GM18867 (cell line): ENCODE results near the gene ENTHD1.

Source experiments
- ATAC-seq: cut with Tn5 transposase; IDR thresholded peaks from one replicate; pipeline ENCODE4 v1.9.1; 2021; ENCODE audit warnings: mild to moderate bottlenecking, moderate library complexity; ENCODE audit not compliant: unreplicated experiment

The ENTHD1 gene, protein sequence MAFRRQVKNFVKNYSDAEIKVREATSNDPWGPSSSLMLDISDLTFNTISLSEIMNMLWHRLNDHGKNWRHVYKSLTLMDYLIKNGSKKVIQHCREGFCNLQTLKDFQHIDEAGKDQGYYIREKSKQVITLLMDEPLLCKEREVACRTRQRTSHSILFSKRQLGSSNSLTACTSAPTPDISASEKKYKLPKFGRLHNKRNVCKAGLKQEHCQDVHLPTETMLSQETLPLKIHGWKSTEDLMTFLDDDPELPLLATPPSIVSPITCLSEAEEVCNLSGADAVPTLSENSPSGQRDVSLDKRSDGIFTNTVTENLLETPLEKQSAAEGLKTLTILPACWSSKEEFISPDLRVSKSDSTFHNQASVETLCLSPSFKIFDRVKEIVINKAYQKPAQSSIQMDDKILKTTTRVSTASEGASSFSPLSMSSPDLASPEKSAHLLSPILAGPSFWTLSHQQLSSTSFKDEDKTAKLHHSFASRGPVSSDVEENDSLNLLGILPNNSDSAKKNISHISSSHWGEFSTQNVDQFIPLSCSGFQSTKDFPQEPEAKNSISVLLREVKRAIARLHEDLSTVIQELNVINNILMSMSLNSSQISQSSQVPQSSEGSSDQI

DNA sequence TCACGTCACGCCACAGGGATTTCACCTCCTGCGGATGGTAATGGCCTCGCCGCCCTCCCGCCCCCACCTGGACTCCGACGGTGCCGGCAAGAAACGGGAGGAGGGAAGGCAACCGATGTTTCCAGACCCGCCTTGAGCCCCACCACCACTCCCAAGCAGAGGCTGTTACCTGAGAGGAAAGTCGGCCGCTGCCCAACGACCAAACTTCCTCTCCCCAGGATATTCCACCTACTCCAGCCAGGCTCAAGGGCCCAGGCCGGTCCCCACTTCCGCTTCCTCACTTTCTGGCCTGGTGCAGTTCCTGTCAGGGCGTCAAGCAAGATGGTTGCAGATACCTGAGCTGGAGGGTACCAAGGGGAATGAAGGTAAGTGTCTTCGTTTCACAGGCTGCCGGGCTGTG is at the start of gene ENTHD1:
TSS of gene ENTHD1 (minus strand) at position 235 of the 400 bp plus-strand sequence. CDS start 6,012 bp downstream, outside the sequence.
- ATAC-seq = no peak

GRCh38 chr22:39943337-39943736 is 49.8 kb upstream of the ENTHD1 start:
- ATAC-seq = no peak

DNA sequence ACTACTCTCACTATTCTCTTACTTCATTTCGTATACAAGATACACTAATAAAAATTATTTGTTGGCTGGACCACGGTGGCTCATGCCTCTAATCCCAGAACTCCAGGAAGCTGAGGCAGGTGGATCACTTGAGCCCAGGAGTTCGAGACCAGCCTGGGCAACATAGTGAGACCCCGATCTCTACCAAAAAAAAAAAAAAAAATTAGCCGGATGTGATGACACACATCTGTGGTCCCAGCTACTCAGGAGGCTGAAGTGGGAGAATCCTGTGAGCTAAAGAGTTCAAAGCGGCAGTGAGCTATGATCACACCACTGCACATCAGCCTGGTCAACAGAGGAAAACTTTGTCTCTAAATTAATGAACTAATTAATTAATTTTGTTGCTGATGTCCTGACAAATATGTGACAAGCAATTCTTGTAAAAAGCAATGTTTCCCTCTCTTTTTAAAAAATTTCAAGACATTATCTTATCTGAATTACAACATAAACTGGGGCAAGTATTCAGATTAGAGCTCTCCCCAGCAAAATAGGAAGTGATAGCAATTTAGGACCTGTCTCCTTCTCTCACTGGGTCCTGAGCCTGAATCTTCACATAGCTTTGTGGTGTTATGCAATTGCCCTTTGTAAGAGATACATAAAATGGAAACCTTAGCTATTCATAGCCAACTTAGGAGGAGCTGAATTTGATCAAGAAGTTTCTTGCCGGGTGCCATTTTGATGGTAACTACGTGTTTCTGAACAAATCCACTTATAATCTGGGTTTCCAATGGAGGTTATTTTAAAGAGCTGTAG is 49.1 kb upstream of the ENTHD1 start:
- no peak for ATAC-seq

- no peak for ATAC-seq
Observed at GRCh38 chr22:39941601-39942000, 48.0 kb upstream of the ENTHD1 start.

DNA sequence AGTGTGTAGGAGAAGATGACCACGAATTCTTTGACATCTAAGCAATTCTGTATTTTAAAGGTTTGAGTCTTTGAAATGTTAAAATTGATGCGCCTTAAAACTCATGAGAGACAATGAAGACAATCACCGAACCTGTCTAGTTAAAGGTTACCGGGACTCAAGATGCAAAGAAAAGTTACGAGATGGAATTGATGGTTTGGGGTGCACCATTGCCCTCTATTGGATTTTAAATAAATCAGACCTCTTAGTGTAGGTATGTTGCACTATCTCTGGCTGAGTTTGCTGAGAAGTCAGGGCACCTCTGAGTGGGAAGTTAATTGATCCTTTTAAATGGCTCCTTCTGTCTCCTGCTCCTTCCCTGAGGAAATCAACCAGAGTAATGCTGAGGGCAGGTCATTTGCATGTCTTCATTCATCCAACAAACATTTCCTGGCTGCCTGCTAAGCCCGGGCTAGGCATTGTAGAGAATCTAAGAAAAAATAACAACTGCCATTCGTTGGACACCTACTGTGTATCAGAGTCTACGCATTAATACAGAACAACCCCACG is 47.3 kb upstream of the ENTHD1 start:
- no peak for ATAC-seq

- no peak for ATAC-seq
Observed at GRCh38 chr22:39939830-39940229, 46.3 kb upstream of the ENTHD1 start.

- ATAC-seq = no peak
Observed at GRCh38 chr22:39938509-39939111, 45.0 kb upstream of the ENTHD1 start.

DNA sequence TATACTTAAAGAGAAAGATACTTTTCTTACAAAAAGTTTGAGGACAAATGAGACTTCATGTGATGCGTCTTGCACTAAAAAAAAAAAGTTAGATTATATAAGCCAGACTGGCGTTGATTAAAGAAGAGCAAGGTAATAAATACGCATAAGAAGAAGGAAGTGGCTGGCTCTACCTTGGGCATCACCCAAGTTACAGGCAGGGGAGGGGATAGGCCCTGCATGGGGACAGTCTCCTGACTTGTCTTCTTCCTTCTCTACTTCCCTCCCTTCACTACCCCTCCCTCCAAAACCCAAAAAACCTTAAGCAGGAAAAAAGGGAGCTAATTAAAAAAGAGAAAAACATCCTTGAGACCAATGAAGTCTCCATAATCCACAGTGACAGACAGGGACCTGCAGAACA is 44.3 kb upstream of the ENTHD1 start:
- no peak for ATAC-seq

GRCh38 chr22:39936523-39937145 is 43.1 kb upstream of the ENTHD1 start:
- no peak for ATAC-seq

DNA sequence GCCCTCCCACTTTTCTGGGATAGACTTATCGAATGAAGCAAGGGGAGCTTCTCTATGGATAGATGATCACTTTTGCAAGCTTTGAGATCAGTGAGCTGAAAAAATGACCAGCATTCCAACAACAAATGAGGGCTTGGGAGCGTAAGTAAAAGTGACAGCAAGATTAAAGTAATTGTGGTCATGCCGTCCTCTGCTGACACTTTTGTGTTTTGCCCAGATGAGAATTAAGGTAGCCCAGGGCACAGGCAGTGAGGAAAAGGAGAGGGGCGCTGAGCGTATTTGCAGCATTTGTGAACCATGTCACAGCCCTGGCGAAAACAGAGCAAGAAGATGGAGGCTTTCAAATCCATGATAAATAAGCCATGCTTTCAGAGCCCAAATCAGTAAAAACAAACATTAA is 42.1 kb upstream of the ENTHD1 start:
- no peak for ATAC-seq

DNA sequence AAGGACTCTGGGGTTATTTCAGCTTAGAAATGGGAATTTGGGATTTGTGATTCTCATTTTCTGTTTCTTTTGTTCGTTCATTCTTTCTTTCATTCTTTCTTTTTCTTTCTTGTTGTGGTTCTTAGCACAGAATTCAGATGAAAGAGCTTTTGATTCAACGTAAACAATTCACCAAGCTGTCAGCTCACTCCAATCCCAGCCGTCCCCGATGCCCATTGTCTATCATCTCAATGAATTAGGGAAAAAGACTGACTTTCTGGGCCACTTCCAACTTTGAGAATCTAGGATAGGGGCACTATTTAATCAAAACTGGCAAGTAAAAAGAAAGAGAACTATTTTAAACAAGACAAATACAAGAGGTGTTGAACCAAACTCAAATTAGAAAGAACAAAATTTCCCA is 41.6 kb upstream of the ENTHD1 start:
- no peak for ATAC-seq

- no peak for ATAC-seq
Observed at GRCh38 chr22:39933741-39934140, 40.2 kb upstream of the ENTHD1 start.

GRCh38 chr22:39932918-39933649 is 39.5 kb upstream of the ENTHD1 start:
- ATAC-seq = no peak

GRCh38 chr22:39932166-39932565 is 38.6 kb upstream of the ENTHD1 start:
- no peak for ATAC-seq

GRCh38 chr22:39931251-39931650 is 37.7 kb upstream of the ENTHD1 start:
- ATAC-seq = no peak

- ATAC-seq = no peak
Observed at GRCh38 chr22:39928536-39929520, 35.3 kb upstream of the ENTHD1 start.

DNA sequence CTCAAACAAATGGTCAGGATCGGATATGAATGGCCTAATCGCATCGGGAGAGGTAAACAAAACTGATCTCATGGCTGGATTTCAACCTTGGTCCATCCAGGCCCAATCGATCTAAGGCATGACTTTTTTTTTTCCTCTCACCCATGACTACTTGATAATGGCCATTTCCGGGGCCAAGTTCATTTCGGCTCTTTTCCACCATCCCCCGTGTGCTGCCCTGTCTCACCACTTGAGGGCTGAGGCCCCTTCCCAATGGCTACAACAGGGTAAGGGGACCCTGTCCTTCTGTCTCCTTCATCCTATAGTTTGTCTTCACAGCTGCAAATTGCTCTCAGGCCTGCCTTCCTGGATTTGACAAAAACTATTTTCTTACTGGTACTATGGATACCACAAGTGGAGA is 34.0 kb upstream of the ENTHD1 start:
- ATAC-seq = no peak

DNA sequence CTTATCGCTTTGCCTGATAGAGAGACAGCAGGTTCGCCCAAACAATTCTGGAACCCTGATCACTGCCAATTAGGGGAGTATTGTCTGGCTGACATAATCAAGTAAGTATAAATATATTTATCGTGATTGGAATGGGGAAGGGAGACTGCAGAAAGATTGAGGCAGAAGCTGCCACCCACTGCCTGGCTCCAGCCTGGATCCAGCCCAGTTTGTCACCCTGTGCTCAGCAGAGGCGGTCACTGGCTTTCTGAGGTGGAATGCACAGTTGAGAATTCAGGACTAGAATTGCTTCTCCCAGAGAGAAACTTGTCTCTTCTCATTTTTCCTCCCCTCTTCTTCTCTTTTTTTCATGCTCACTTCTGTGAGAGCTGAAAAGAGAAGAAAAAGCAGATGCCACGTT is 33.2 kb upstream of the ENTHD1 start:
- no peak for ATAC-seq
